ENCODE data around the gene HBQ1. TPM values are rescaled to one million over a fixed set of nuclear protein-coding genes. Genes with fewer than 3 reads are reported as not detected.
"Not testable (repeated sequence)": the region's sequence is repeated elsewhere in the genome, so short reads cannot be mapped to it uniquely, and the experiment has no call there.

HBQ1 gene
- total RNA-seq, 1 experiment from 2014 or later, result 10.4 TPM

- Histone ChIP-seq H3K4me3 (ENCODE audit: low read depth in 2 of 2, low read length in 2 of 2) (no peak overlapping the region), H3K9me3 (ENCODE audit: control insufficient read depth, insufficient read depth, low read depth, low read length) (no peaks in the 10 kb centered on the region), H3K27me3 (ENCODE audit: control insufficient read depth, insufficient read depth, low read length) (no peaks in the 10 kb centered on the region), H3K27ac (ENCODE audit: low read length) (no peak overlapping the region), H3K36me3 (ENCODE audit: control insufficient read depth, insufficient read depth, low read length) (no peaks in the 10 kb centered on the region), H3K4me1 (ENCODE audit: control insufficient read depth, insufficient read depth, low read length) (peaks cover 4% of the 10 kb centered on the region)
- DNase-seq (ENCODE audit: low read depth, low spot score), result no peak
- CTCF ChIA-PET, result no interaction called here
- TF ChIP-seq REST (IDR thresholded peaks at IDR 0.05; ENCODE audit: insufficient read depth in 1 of 2, low read depth in 2 of 2, low read length in 1 of 2), result no peak
- no peak for TF ChIP-seq TCF7L2 (IDR thresholded peaks at IDR 0.05; ENCODE audit: low read depth, low read length)
- TF ChIP-seq POLR2AphosphoS5 (IDR thresholded peaks at IDR 0.05; ENCODE audit: low read depth, low read length), result no peak
- no peak for TF ChIP-seq CTCF (IDR thresholded peaks at IDR 0.05)
- no peak for TF ChIP-seq SIN3A (IDR thresholded peaks at IDR 0.05; ENCODE audit: borderline replicate concordance, insufficient read depth, low read depth, low read length)
- intact Hi-C loops (cut with micrococcal nuclease; ENCODE audit: unreplicated experiment), result no loop called here
- BruUV-seq (replicated peaks), result no TSS peak
- in situ Hi-C loops (cut with HindIII; ENCODE audit: low pct_unique_long_range_greater_than_20kb, low sequenced_read_pairs), result no loop called here
- no peak for ATAC-seq
- POLR2A ChIA-PET, result interaction anchor here (0.8 kb wide), 1 partner anchor 26 kb away, joined by 4 read pairs; no protein-coding TSS in a partner anchor
Observed at GRCh38 chr16:159136-159849, 21.0 kb upstream of the HBQ1 start.

GRCh38 chr16:160242-160641 lies 20.0 kb upstream of the HBQ1 start:
- POLR2A ChIA-PET; H3K27me3 ChIP-seq (ENCODE audit: control insufficient read depth, insufficient read depth, low read length); H3K4me3 ChIP-seq (ENCODE audit: low read depth in 2 of 2, low read length in 2 of 2); H3K9me3 ChIP-seq (ENCODE audit: control insufficient read depth, insufficient read depth, low read depth, low read length); H3K27ac ChIP-seq (ENCODE audit: low read length); H3K4me1 ChIP-seq (ENCODE audit: control insufficient read depth, insufficient read depth, low read length); CTCF ChIA-PET; in situ Hi-C loops (cut with HindIII; ENCODE audit: low pct_unique_long_range_greater_than_20kb, low sequenced_read_pairs); H3K36me3 ChIP-seq (ENCODE audit: control insufficient read depth, insufficient read depth, low read length); DNase-seq (ENCODE audit: low read depth, low spot score); ATAC-seq; intact Hi-C loops (cut with micrococcal nuclease; ENCODE audit: unreplicated experiment); BruUV-seq (replicated peaks): not testable (repeated sequence)

DNA sequence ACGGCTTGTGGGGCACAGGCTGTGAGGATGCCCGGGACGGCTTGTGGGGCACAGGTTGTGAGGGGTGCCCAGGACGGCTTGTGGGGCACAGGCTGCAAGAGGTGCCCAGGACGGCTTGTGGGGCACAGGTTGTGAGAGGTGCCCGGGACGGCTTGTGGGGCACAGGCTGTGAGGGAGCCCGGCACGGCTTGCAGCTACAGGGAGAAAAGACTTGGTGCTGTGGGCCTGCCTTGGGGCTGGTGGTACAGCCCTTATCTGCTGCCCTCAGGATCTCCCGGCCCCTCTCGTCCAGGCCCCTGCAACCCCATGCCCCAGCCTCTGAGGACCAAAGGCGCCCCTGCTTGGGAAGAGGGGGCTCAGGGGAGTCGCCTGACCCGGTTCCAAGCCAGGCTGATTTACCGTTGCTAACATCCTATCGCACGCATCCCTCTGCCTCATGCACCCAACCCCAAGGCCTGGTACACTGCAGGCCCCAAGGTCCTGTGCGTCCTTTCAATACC lies 19.5 kb upstream of the HBQ1 start:
- TF ChIP-seq CTCF (IDR thresholded peaks at IDR 0.05) (no peak), TCF7L2 (IDR thresholded peaks at IDR 0.05; ENCODE audit: low read depth, low read length) (no peak), POLR2AphosphoS5 (IDR thresholded peaks at IDR 0.05; ENCODE audit: low read depth, low read length) (no peak), REST (IDR thresholded peaks at IDR 0.05; ENCODE audit: insufficient read depth in 1 of 2, low read depth in 2 of 2, low read length in 1 of 2) (no peak), SIN3A (IDR thresholded peaks at IDR 0.05; ENCODE audit: borderline replicate concordance, insufficient read depth, low read depth, low read length) (no peak)
- H3K4me1 ChIP-seq (ENCODE audit: control insufficient read depth, insufficient read depth, low read length), result no peaks in the 10 kb centered on the region
- H3K9me3 ChIP-seq (ENCODE audit: control insufficient read depth, insufficient read depth, low read depth, low read length), result no peaks in the 10 kb centered on the region
- no peak overlapping the region for H3K27ac ChIP-seq (ENCODE audit: low read length)
- DNase-seq (ENCODE audit: low read depth, low spot score) (no peak), ATAC-seq (no peak)
- intact Hi-C loops (cut with micrococcal nuclease; ENCODE audit: unreplicated experiment), result no loop called here
- in situ Hi-C loops (cut with HindIII; ENCODE audit: low pct_unique_long_range_greater_than_20kb, low sequenced_read_pairs), result no loop called here
- H3K4me3 ChIP-seq (ENCODE audit: low read depth in 2 of 2, low read length in 2 of 2), result no peak overlapping the region
- POLR2A ChIA-PET, result no interaction called here
- no peaks in the 10 kb centered on the region for H3K36me3 ChIP-seq (ENCODE audit: control insufficient read depth, insufficient read depth, low read length)
- BruUV-seq (replicated peaks), result no TSS peak
- no peaks in the 10 kb centered on the region for H3K27me3 ChIP-seq (ENCODE audit: control insufficient read depth, insufficient read depth, low read length)
- CTCF ChIA-PET, result interaction anchor here (0.8 kb wide), 1 partner anchor 54 kb away, joined by 3 read pairs; no protein-coding TSS in a partner anchor

Data from Panc1 (cell line).